Fibroblast of the aortic adventitia (primary cell): Measurements from ENCODE around the gene AHI1. TPM values are rescaled to one million over a fixed set of nuclear protein-coding genes. Genes with fewer than 3 reads are reported as not detected.

Experiments used
- DNase-seq: peaks from one replicate; pipeline ENCODE4 v3.0.0-alpha.2; 2010; ENCODE audit warnings: low read depth
- H3K4me3 ChIP-seq: 2 replicates; pipeline ENCODE4 v1.5.1; 2011; ENCODE audit warnings: low read depth, mild to moderate bottlenecking, control low read depth, low read length, moderate library complexity
- total RNA-seq: library from RNA; depleted of rRNA; stranded (reverse); fragments of >200 nt; gene quantifications from 2 replicates; pipeline ENCODE4 v1.2.3, GENCODE V29; 2012; ENCODE audit warnings: low replicate concordance
- TF ChIP-seq, protein P1 (sequence below): IDR thresholded peaks from 2 replicates; pipeline ENCODE4 v1.5.1; 2011; ENCODE audit warnings: mild to moderate bottlenecking, low read length, control low read depth, inconsistent platforms; ENCODE audit not compliant: insufficient read depth

Gene AHI1
- total RNA-seq, 1 donor = 33.4 TPM

DNA sequence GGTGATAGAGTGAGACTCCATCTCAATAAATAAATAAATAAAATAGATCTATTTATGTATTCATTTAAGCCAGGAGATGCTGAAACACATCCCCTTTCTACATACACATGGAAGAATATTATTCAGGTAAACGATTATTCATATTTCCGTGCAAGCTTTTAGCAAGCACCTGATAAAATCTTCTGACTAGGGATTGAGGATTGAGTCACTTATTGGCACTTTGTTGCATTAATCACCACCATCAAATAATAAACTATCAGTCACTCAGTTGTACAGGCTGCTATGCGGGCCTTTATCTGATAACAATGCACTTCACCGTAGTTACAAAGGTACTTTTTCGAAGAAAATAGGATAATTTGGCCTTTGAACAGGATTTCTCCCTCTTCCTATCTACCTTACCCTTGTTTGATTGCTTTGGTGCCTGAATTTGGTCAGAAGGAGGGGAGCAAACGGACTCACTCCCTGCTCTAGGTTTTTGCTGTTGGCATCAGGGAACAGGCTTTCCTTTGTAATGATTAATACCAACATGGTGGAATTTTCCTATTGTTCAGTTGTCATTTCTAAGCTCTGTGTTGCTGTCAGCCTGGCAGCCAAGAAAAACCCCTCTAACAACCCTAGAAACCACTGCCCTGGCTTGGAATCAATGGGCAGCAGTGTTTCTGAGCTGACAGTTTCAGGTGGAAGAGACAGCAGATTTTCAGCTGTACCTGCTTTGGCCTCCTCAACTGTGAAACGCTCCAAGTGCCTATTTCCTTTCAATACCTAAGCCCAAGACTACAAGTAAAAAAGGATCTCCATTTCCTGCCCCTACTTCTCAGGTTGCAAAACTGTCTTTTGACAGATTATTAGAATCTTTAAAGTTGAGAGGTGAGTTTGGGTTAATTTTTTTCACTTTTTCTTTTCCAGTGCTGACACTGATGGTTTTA is 253.4 kb downstream of the AHI1 start:
- no peak overlapping the region for H3K4me3 ChIP-seq
- DNase-seq = peak; percentile 17
- TF ChIP-seq, protein P1, sequence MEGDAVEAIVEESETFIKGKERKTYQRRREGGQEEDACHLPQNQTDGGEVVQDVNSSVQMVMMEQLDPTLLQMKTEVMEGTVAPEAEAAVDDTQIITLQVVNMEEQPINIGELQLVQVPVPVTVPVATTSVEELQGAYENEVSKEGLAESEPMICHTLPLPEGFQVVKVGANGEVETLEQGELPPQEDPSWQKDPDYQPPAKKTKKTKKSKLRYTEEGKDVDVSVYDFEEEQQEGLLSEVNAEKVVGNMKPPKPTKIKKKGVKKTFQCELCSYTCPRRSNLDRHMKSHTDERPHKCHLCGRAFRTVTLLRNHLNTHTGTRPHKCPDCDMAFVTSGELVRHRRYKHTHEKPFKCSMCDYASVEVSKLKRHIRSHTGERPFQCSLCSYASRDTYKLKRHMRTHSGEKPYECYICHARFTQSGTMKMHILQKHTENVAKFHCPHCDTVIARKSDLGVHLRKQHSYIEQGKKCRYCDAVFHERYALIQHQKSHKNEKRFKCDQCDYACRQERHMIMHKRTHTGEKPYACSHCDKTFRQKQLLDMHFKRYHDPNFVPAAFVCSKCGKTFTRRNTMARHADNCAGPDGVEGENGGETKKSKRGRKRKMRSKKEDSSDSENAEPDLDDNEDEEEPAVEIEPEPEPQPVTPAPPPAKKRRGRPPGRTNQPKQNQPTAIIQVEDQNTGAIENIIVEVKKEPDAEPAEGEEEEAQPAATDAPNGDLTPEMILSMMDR = no peak

DNA sequence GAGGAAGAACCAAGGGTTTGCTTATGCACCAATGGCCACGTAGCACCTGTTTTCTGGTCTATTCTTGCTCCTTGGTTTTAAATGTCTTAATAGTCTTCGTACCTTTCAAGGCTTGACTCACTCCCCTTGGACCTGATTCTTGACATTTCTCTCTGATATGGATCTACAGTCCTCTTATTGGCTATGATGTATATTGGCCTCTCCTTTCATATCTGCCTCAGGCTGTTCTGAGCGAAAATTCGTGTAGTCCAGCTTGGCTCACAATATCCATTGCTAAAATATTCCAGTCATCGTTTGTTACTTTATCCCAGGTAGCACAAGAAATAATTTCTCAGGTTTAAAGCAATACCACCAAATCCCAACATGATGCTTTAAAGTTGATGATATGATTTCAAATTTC is 256.8 kb downstream of the AHI1 start:
- DNase-seq = no peak
- no peak overlapping the region for H3K4me3 ChIP-seq
- TF ChIP-seq, protein P1 = no peak

DNA sequence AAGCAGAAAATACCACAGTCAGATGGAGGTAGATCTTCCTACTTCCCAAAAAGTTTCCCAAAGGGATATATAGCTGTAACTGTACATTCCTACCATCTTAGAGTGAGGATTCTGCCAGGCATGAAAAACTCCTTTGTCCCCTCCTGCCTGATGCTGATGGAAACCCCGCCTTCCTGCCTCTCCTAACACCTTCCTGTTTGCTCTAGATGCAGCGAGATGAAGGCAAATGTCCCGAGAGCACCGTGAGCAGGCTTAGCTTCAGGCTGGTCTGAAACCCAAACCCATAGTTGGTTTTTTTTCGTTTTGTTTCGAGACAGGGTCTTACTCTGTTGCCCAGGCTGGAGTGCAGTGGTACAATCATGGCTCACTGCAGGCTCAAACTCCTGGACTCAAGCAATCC is 260.8 kb downstream of the AHI1 start:
- no peak for DNase-seq
- no peak overlapping the region for H3K4me3 ChIP-seq
- TF ChIP-seq, protein P1 = no peak

DNA sequence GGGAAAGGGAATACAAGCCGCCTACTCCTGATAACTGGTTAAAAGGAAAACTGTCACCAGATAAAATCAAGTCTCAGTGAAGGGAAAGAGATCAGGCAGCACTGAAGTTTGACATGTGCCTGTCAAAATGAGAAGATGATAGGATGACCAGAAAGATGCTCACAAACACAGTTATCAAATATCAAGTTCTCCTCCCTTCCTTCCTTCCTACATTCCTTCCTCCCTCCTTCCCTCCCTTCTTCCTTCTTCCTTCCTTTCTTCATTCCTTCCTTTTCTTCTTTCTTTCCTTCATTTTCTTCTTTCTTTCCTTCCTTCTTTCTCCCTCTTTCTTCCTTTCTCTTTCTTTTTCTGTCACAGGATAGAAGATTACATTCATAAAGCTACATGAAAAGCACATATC is 261.2 kb downstream of the AHI1 start:
- TF ChIP-seq, protein P1 = no peak
- DNase-seq = no peak
- H3K4me3 ChIP-seq = no peak overlapping the region

DNA sequence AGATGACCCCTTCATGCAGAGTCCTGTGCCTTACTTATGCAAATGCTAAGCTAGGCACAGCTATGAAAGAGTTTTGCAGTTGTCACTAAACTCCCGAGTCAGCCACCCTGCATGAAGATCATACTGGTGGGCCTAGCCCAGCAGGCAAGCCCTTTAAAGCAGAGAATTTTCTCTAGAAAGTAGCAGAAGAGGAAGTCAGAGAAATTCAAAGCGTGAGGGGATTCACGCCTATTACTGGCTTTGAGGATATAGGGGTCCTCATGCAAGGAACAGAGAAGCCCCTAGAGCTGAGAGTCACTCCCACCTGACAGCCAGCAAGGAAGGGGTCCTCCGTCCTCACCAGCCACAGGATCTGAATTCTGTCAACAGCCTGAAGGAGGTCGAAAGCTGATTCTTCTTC is 261.8 kb downstream of the AHI1 start:
- H3K4me3 ChIP-seq = no peak overlapping the region
- TF ChIP-seq, protein P1 = no peak
- DNase-seq = no peak

DNA sequence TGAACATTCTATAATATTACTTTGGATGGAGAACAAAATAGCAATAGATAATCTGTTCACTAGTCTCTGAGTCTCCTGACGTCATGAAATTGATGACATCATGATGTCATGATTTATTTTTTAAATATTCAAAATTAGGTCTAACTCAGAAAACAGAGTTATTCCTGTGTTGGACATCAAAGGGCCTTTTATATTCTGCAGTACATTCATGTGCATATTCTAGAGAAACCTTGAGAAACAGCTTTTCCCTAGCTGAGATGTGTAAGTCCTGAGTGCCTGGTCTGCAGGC is 263.1 kb downstream of the AHI1 start:
- TF ChIP-seq, protein P1 = no peak
- no peak for DNase-seq
- H3K4me3 ChIP-seq = no peak overlapping the region
